DMS53 (cell line): ENCODE data around the gene SCN5A.
"Not testable (repeated sequence)": the region's sequence is repeated elsewhere in the genome, so short reads cannot be mapped to it uniquely, and the experiment has no call there.

Source experiments
- DNase-seq: peaks from one replicate; lab custom pipeline; 2025; lab: John Stamatoyannopoulos, UW

Gene SCN5A

GRCh38 chr3:38579141-38579540 is 70.3 kb downstream of the SCN5A start:
- DNase-seq, result peak; percentile 3

GRCh38 chr3:38578551-38578950 is 70.9 kb downstream of the SCN5A start:
- DNase-seq, result no peak

GRCh38 chr3:38578081-38578475 is 71.4 kb downstream of the SCN5A start:
- DNase-seq, result no peak

GRCh38 chr3:38577371-38578080 is 72.0 kb downstream of the SCN5A start:
- DNase-seq, result no peak

- DNase-seq, result no peak
Measured at GRCh38 chr3:38576526-38577370, 72.7 kb downstream of the SCN5A start.

GRCh38 chr3:38576131-38576525 is 73.4 kb downstream of the SCN5A start:
- no peak for DNase-seq

- no peak for DNase-seq
Measured at GRCh38 chr3:38575279-38575843, 74.1 kb downstream of the SCN5A start.

GRCh38 chr3:38574411-38575278 is 74.8 kb downstream of the SCN5A start:
- DNase-seq, result no peak

GRCh38 chr3:38573556-38573955 is 75.9 kb downstream of the SCN5A start:
- no peak for DNase-seq

GRCh38 chr3:38573111-38573510 is 76.4 kb downstream of the SCN5A start:
- no peak for DNase-seq

- DNase-seq, result no peak
Measured at GRCh38 chr3:38567498-38567897, 82.0 kb downstream of the SCN5A start.

- DNase-seq, result not testable (repeated sequence)
Measured at GRCh38 chr3:38566794-38567193, 82.7 kb downstream of the SCN5A start.

- DNase-seq, result no peak
Measured at GRCh38 chr3:38566215-38566528, 83.3 kb downstream of the SCN5A start.

- no peak for DNase-seq
Measured at GRCh38 chr3:38565339-38566214, 83.9 kb downstream of the SCN5A start.

GRCh38 chr3:38564631-38565338 is 84.7 kb downstream of the SCN5A start:
- no peak for DNase-seq

GRCh38 chr3:38563886-38564270 is 85.6 kb downstream of the SCN5A start:
- DNase-seq, result no peak

GRCh38 chr3:38563070-38563885 is 86.2 kb downstream of the SCN5A start:
- no peak for DNase-seq

- no peak for DNase-seq
Measured at GRCh38 chr3:38562467-38562925, 87.0 kb downstream of the SCN5A start.

GRCh38 chr3:38561746-38562466 is 87.6 kb downstream of the SCN5A start:
- DNase-seq, result no peak
